Measurements from ENCODE around the gene AGPAT2. TPM values are rescaled to one million over a fixed set of nuclear protein-coding genes. Genes with fewer than 3 reads are reported as not detected.
"Not testable (repeated sequence)": the region's sequence is repeated elsewhere in the genome, so short reads cannot be mapped to it uniquely, and the experiment has no call there.

The AGPAT2 gene
- total RNA-seq, 1 experiment from 2014 or later = 73.5 TPM

- no peak for DNase-seq (ENCODE audit: low read depth)
Observed at GRCh38 chr9:136720898-136721338, 33.7 kb upstream of the AGPAT2 start.

- DNase-seq (ENCODE audit: low read depth) = no peak
Observed at GRCh38 chr9:136720251-136720897, 33.1 kb upstream of the AGPAT2 start.

- no peak for DNase-seq (ENCODE audit: low read depth)
Observed at GRCh38 chr9:136719195-136719880, 32.1 kb upstream of the AGPAT2 start.

GRCh38 chr9:136718345-136719194 is 31.3 kb upstream of the AGPAT2 start:
- no peak for DNase-seq (ENCODE audit: low read depth)

GRCh38 chr9:136717399-136717798 is 30.1 kb upstream of the AGPAT2 start:
- DNase-seq (ENCODE audit: low read depth) = no peak

- no peak for DNase-seq (ENCODE audit: low read depth)
Observed at GRCh38 chr9:136714893-136715274, 27.6 kb upstream of the AGPAT2 start.

GRCh38 chr9:136714096-136714892 is 27.0 kb upstream of the AGPAT2 start:
- no peak for DNase-seq (ENCODE audit: low read depth)

GRCh38 chr9:136713550-136713949 is 26.3 kb upstream of the AGPAT2 start:
- DNase-seq (ENCODE audit: low read depth) = no peak

- no peak for DNase-seq (ENCODE audit: low read depth)
Observed at GRCh38 chr9:136712690-136713544, 25.7 kb upstream of the AGPAT2 start.

- DNase-seq (ENCODE audit: low read depth) = no peak
Observed at GRCh38 chr9:136711751-136712689, 24.8 kb upstream of the AGPAT2 start, which contains the start of gene DIPK1B. Gene DIPK1B, plus strand, starts transcription at chr9:136712572. Its CDS starts 94 bp downstream, at chr9:136712666.

- not testable (repeated sequence) for DNase-seq (ENCODE audit: low read depth)
Observed at GRCh38 chr9:136711219-136711648, 24.0 kb upstream of the AGPAT2 start.

- no peak for DNase-seq (ENCODE audit: low read depth)
Observed at GRCh38 chr9:136710543-136710942, 23.3 kb upstream of the AGPAT2 start.

GRCh38 chr9:136709454-136710109 is 22.3 kb upstream of the AGPAT2 start:
- DNase-seq (ENCODE audit: low read depth) = no peak

- DNase-seq (ENCODE audit: low read depth) = no peak
Observed at GRCh38 chr9:136707849-136708517, 20.7 kb upstream of the AGPAT2 start.

- no peak for DNase-seq (ENCODE audit: low read depth)
Observed at GRCh38 chr9:136707011-136707410, 19.8 kb upstream of the AGPAT2 start.

- DNase-seq (ENCODE audit: low read depth) = no peak
Observed at GRCh38 chr9:136705564-136705963, 18.3 kb upstream of the AGPAT2 start.

GRCh38 chr9:136704741-136705140 is 17.5 kb upstream of the AGPAT2 start:
- DNase-seq (ENCODE audit: low read depth) = not testable (repeated sequence)

Data from HT1080 (cell line).